Measurements from ENCODE around the gene PDCD2L.

Gene PDCD2L

GRCh38 chr19:34405892-34406660, 1.9 kb downstream of the PDCD2L start:
- no peak overlapping the region for H3K4me3 ChIP-seq (ENCODE audit: low read length)
- no peak for DNase-seq (ENCODE audit: low read depth, low spot score)

- DNase-seq (ENCODE audit: low read depth, low spot score) = no peak
- no peak overlapping the region for H3K4me3 ChIP-seq (ENCODE audit: low read length)
Observed at GRCh38 chr19:34408411-34408810, 4.2 kb downstream of the PDCD2L start.

GRCh38 chr19:34409189-34410164, 5.3 kb downstream of the PDCD2L start:
- no peak for DNase-seq (ENCODE audit: low read depth, low spot score)
- H3K4me3 ChIP-seq (ENCODE audit: low read length) = no peak overlapping the region

GRCh38 chr19:34411216-34411615, 7.0 kb downstream of the PDCD2L start:
- no peak for DNase-seq (ENCODE audit: low read depth, low spot score)
- no peak overlapping the region for H3K4me3 ChIP-seq (ENCODE audit: low read length)

GRCh38 chr19:34416021-34416545, 11.9 kb downstream of the PDCD2L start:
- DNase-seq (ENCODE audit: low read depth, low spot score) = no peak
- no peak overlapping the region for H3K4me3 ChIP-seq (ENCODE audit: low read length)

- no peak overlapping the region for H3K4me3 ChIP-seq (ENCODE audit: low read length)
- no peak for DNase-seq (ENCODE audit: low read depth, low spot score)
Observed at GRCh38 chr19:34418300-34418699, 14.1 kb downstream of the PDCD2L start.

- no peak for DNase-seq (ENCODE audit: low read depth, low spot score)
Observed at GRCh38 chr19:34426096-34426661, 22.0 kb downstream of the PDCD2L start.

GRCh38 chr19:34428549-34429285, 24.5 kb downstream of the PDCD2L start:
- peak overlapping the region; percentile 94 for H3K4me3 ChIP-seq (ENCODE audit: low read length)
- peak; percentile 12 for DNase-seq (ENCODE audit: low read depth, low spot score)

More at GRCh38 chr19:34426096-34426661, 22.0 kb downstream of the PDCD2L start:
- no peak overlapping the region for H3K4me3 ChIP-seq (ENCODE audit: low read length)

- H3K4me3 ChIP-seq (ENCODE audit: low read length) = peak overlapping the region; percentile 94
- no peak for DNase-seq (ENCODE audit: low read depth, low spot score)
Observed at GRCh38 chr19:34429553-34429952, 25.4 kb downstream of the PDCD2L start.

- no peak overlapping the region for H3K4me3 ChIP-seq (ENCODE audit: low read length)
- peak; percentile 79 for DNase-seq (ENCODE audit: low read depth, low spot score)
Observed at GRCh38 chr19:34430738-34431625, 26.8 kb downstream of the PDCD2L start.

GRCh38 chr19:34431681-34432402, 27.6 kb downstream of the PDCD2L start:
- no peak for DNase-seq (ENCODE audit: low read depth, low spot score)
- no peak overlapping the region for H3K4me3 ChIP-seq (ENCODE audit: low read length)

- DNase-seq (ENCODE audit: low read depth, low spot score) = no peak
- no peak overlapping the region for H3K4me3 ChIP-seq (ENCODE audit: low read length)
Observed at GRCh38 chr19:34432797-34433196, 28.6 kb downstream of the PDCD2L start.

- no peak for DNase-seq (ENCODE audit: low read depth, low spot score)
- no peak overlapping the region for H3K4me3 ChIP-seq (ENCODE audit: low read length)
Observed at GRCh38 chr19:34436716-34437115, 32.5 kb downstream of the PDCD2L start.

GRCh38 chr19:34448191-34448590, 44.0 kb downstream of the PDCD2L start:
- DNase-seq (ENCODE audit: low read depth, low spot score) = no peak
- H3K4me3 ChIP-seq (ENCODE audit: low read length) = no peak overlapping the region

- H3K4me3 ChIP-seq (ENCODE audit: low read length) = no peak overlapping the region
- DNase-seq (ENCODE audit: low read depth, low spot score) = no peak
Observed at GRCh38 chr19:34452723-34453122, 48.5 kb downstream of the PDCD2L start.

GRCh38 chr19:34454091-34454490, 49.9 kb downstream of the PDCD2L start:
- H3K4me3 ChIP-seq (ENCODE audit: low read length) = no peak overlapping the region
- no peak for DNase-seq (ENCODE audit: low read depth, low spot score)

- no peak overlapping the region for H3K4me3 ChIP-seq (ENCODE audit: low read length)
- no peak for DNase-seq (ENCODE audit: low read depth, low spot score)
Observed at GRCh38 chr19:34454685-34455084, 50.5 kb downstream of the PDCD2L start.
